HepG2 (cell line): ENCODE data around the gene NOC2L. TPM values are rescaled to one million over a fixed set of nuclear protein-coding genes. Genes with fewer than 3 reads are reported as not detected.

Source experiments
- BCL6 ChIP-seq: IDR thresholded peaks from 2 replicates; pipeline ENCODE4 v1.6.1; 2016; ENCODE audit warnings: missing genetic modification reagents, missing compliant biosample characterization
- BHLHE40 ChIP-seq: IDR thresholded peaks from 2 replicates; pipeline ENCODE4 v1.6.1; 2011; ENCODE audit warnings: low read length, improper control_type of control experiment
- CBX5 ChIP-seq: sonication (generic); formaldehyde crosslinking; IDR thresholded peaks from 2 replicates; pipeline ENCODE4 v1.4.0; 2020; ENCODE audit warnings: missing genetic modification reagents, borderline replicate concordance
- EP300 ChIP-seq, 3 experiments: sonication (generic) in 1 of 3; formaldehyde crosslinking in 1 of 3; IDR thresholded peaks; 2 replicates each; pipeline versions ENCODE4 v1.5.1 to v1.6.1; 2011 to 2020; ENCODE audit warnings: low read depth in 2 of 3, low read length in 2 of 3, borderline replicate concordance in 1 of 3, improper control_type of control experiment in 1 of 3, mild to moderate bottlenecking in 1 of 3, missing genetic modification reagents in 1 of 3, moderate library complexity in 1 of 3
- ETV6 ChIP-seq: sonication (generic); formaldehyde crosslinking; conservative IDR thresholded peaks from 2 replicates; pipeline ENCODE4 v1.4.0; 2020; ENCODE audit warnings: missing genetic modification reagents
- FOXO4 ChIP-seq: sonication (generic); formaldehyde crosslinking; conservative IDR thresholded peaks from 2 replicates; pipeline ENCODE4 v1.8.1; 2023; ENCODE audit warnings: missing genetic modification reagents
- KDM2A ChIP-seq: sonication (generic); formaldehyde crosslinking; IDR thresholded peaks from 2 replicates; pipeline ENCODE4 v1.4.0; 2020; ENCODE audit warnings: low read depth, missing genetic modification reagents, borderline replicate concordance
- KDM6A ChIP-seq: IDR thresholded peaks from 2 replicates; pipeline ENCODE4 v1.6.1; 2016; ENCODE audit warnings: low read depth
- MBNL3 ChIP-seq: fragments of 250-450 bp; sonication (Bioruptor Pico); conservative IDR thresholded peaks from 2 replicates; pipeline ENCODE4 v1.8.0; 2022; ENCODE audit warnings: mild to moderate bottlenecking, inconsistent platforms
- NRL ChIP-seq: sonication (generic); formaldehyde crosslinking; IDR thresholded peaks from 2 replicates; pipeline ENCODE4 v1.5.0; 2020; ENCODE audit warnings: missing genetic modification reagents, mild to moderate bottlenecking, moderate library complexity, borderline replicate concordance
- PITX1 ChIP-seq: sonication (generic); formaldehyde crosslinking; IDR thresholded peaks from 2 replicates; pipeline ENCODE4 v1.5.1; 2020; ENCODE audit warnings: mild to moderate bottlenecking, missing genetic modification reagents
- RARA ChIP-seq: IDR thresholded peaks from 2 replicates; pipeline ENCODE4 v1.6.1; 2016; ENCODE audit warnings: missing genetic modification reagents, missing compliant biosample characterization
- RFX5 ChIP-seq: IDR thresholded peaks from 2 replicates; pipeline ENCODE4 v1.6.1; 2011; ENCODE audit warnings: low read depth, low read length, improper control_type of control experiment
- SALL1 ChIP-seq: sonication (generic); formaldehyde crosslinking; IDR thresholded peaks from 2 replicates; pipeline ENCODE4 v1.8.0; 2022; ENCODE audit warnings: mild to moderate bottlenecking, missing genetic modification reagents
- SKI ChIP-seq: fragments of 450-650 bp; IDR thresholded peaks from one replicate; pipeline ENCODE4 v1.6.1; 2018; ENCODE audit warnings: mild to moderate bottlenecking; ENCODE audit not compliant: partially characterized antibody
- SOX13 ChIP-seq, 3 experiments: fragments of 450-650 bp in 1 of 3; sonication (generic) in 1 of 3; formaldehyde crosslinking in 1 of 3; IDR thresholded peaks in 2 of 3; conservative IDR thresholded peaks in 1 of 3; 2 replicates each; pipeline versions ENCODE4 v1.5.0 to v1.6.1; 2016 to 2020; ENCODE audit warnings: antibody characterized with exemption in 1 of 3, mild to moderate bottlenecking in 1 of 3, missing compliant biosample characterization in 1 of 3, missing genetic modification reagents in 1 of 3, moderate library complexity in 1 of 3
- SRF ChIP-seq: IDR thresholded peaks from 2 replicates; pipeline ENCODE4 v1.6.1; 2011; ENCODE audit warnings: mild to moderate bottlenecking, low read depth, low read length, moderate library complexity
- TBP ChIP-seq: sonication (generic); formaldehyde crosslinking; IDR thresholded peaks from 2 replicates; pipeline ENCODE4 v1.5.0; 2020; ENCODE audit warnings: missing genetic modification reagents
- TSC22D2 ChIP-seq: sonication (generic); formaldehyde crosslinking; IDR thresholded peaks from 2 replicates; pipeline ENCODE4 v1.5.1; 2020; ENCODE audit warnings: missing genetic modification reagents, mild to moderate bottlenecking, borderline replicate concordance
- XRCC5 ChIP-seq: fragments of 200-400 bp; formaldehyde crosslinking; optimal IDR thresholded peaks from 2 replicates; pipeline ENCODE3; 2017; ENCODE audit warnings: mild to moderate bottlenecking, low read length
- ZMYM3 ChIP-seq: sonication (generic); formaldehyde crosslinking; IDR thresholded peaks from 2 replicates; pipeline ENCODE4 v1.5.1; 2020; ENCODE audit warnings: mild to moderate bottlenecking, missing genetic modification reagents
- ZMYM4 ChIP-seq: sonication (generic); formaldehyde crosslinking; IDR thresholded peaks from 2 replicates; pipeline ENCODE4 v1.8.1; 2023; ENCODE audit warnings: mild to moderate bottlenecking, missing genetic modification reagents
- ZNF550 ChIP-seq: sonication (generic); formaldehyde crosslinking; IDR thresholded peaks from 2 replicates; pipeline ENCODE4 v1.4.0; 2020; ENCODE audit warnings: mild to moderate bottlenecking, missing genetic modification reagents, borderline replicate concordance
- ZNF644 ChIP-seq: IDR thresholded peaks from 2 replicates; pipeline ENCODE4 v1.6.1; 2016; ENCODE audit warnings: low read depth
- ZNF703 ChIP-seq: sonication (generic); formaldehyde crosslinking; IDR thresholded peaks from 2 replicates; pipeline ENCODE4 v1.5.1; 2020; ENCODE audit warnings: missing genetic modification reagents, mild to moderate bottlenecking, moderate library complexity, borderline replicate concordance
- ZNF749 ChIP-seq: sonication (generic); formaldehyde crosslinking; IDR thresholded peaks from 2 replicates; pipeline ENCODE4 v1.8.0; 2022; ENCODE audit warnings: mild to moderate bottlenecking, missing genetic modification reagents, moderate library complexity, borderline replicate concordance
- ZSCAN22 ChIP-seq: sonication (generic); formaldehyde crosslinking; IDR thresholded peaks from 2 replicates; pipeline ENCODE4 v1.4.0; 2020; ENCODE audit warnings: mild to moderate bottlenecking, missing genetic modification reagents
- ZUFSP ChIP-seq: sonication (generic); formaldehyde crosslinking; IDR thresholded peaks from 2 replicates; pipeline ENCODE4 v1.9.0; 2021; ENCODE audit warnings: missing genetic modification reagents, mild to moderate bottlenecking, borderline replicate concordance
- polyA plus RNA-seq, 8 experiments: library from polyadenylated mRNA; depleted of rRNA in 3 of 8; stranded (reverse) in 7 of 8; unstranded in 1 of 8; fragments of >200 nt; fragmentation: Illumina TruSeq in 4 of 8; extraction: Trizol in 4 of 8; gene quantifications; 2 replicates each; pipeline versions ENCODE4 v1.2.1 to v1.2.3, GENCODE V29; 2011 to 2016; ENCODE audit warnings: low read depth in 4 of 8, missing spikeins in 1 of 8, mixed read lengths in 1 of 8; ENCODE audit not compliant: insufficient read depth in 1 of 8
- total RNA-seq, 5 experiments: library from RNA; depleted of rRNA; stranded (reverse); fragments of >200 nt; fragmentation: Illumina TruSeq; extraction: Trizol; gene quantifications; 2 replicates each; pipeline ENCODE4 v1.2.3, GENCODE V29; 2016; ENCODE audit warnings: low read depth in 1 of 5

NOC2L gene
- total and polyA plus RNA-seq, 2 of the 13 experiments (the other 11 are each of a cell fraction or from before 2014, with no cell fraction given): 32.0 to 103 TPM

GRCh38 chr1:921011-921837 is 37.8 kb downstream of the NOC2L start (continued):
- no peak for TF ChIP-seq ZUFSP (CRISPR knock-in tag)
- peak; percentile 91 for TF ChIP-seq XRCC5
- TF ChIP-seq ZMYM3 (CRISPR knock-in tag): peak; percentile 23; the same call in 1 of the 2 replicates
- TF ChIP-seq ZNF550 (CRISPR knock-in tag): no peak
- TF ChIP-seq TBP (CRISPR knock-in tag): no peak
- TF ChIP-seq RARA (CRISPR knock-in tag): no peak
- peak; percentile 88 for TF ChIP-seq SKI
- peak; percentile 93 for TF ChIP-seq ZSCAN22 (CRISPR knock-in tag)
- no peak for TF ChIP-seq SALL1
- no peak; the same call in 1 of the 2 replicates for TF ChIP-seq CBX5 (CRISPR knock-in tag)
- no peak for TF ChIP-seq RFX5
- no peak for TF ChIP-seq PITX1
- TF ChIP-seq TSC22D2 (CRISPR knock-in tag): no peak
- TF ChIP-seq ZNF703 (CRISPR knock-in tag): no peak
- no peak for TF ChIP-seq ETV6 (CRISPR knock-in tag)
- no peak for TF ChIP-seq FOXO4 (CRISPR knock-in tag)
- TF ChIP-seq MBNL3 (CRISPR knock-in tag): no peak
- TF ChIP-seq ZMYM4: no peak
- peak in 1 of 2 experiments; percentile 43; a peak in 1 of 4 replicates for TF ChIP-seq EP300 (IDR thresholded peaks at IDR 0.05; ENCODE audit: low read depth in 2 of 2, low read length in 2 of 2)
- no peak for TF ChIP-seq EP300 (CRISPR knock-in tag; IDR thresholded peaks at IDR 0.05; ENCODE audit: borderline replicate concordance)
- TF ChIP-seq ZNF749 (CRISPR knock-in tag): no peak
- TF ChIP-seq BHLHE40: 0 out of 2 replicates have a peak, but pooled peaks have one; percentile 19
- no peak for TF ChIP-seq KDM6A
- TF ChIP-seq KDM2A (CRISPR knock-in tag): peak; percentile 86; the same call in 1 of the 2 replicates
- TF ChIP-seq SRF: no peak
- TF ChIP-seq SOX13 (IDR thresholded peaks at IDR 0.05): no peak
- no peak; a peak in 1 of 4 replicates for TF ChIP-seq SOX13 (CRISPR knock-in tag; conservative IDR thresholded peaks at IDR 0.05 in 1 of 2, IDR thresholded peaks at IDR 0.05 in 1 of 2)
- no peak for TF ChIP-seq NRL (CRISPR knock-in tag)
- TF ChIP-seq ZNF644: no peak
- peak; percentile 48 for TF ChIP-seq BCL6 (CRISPR knock-in tag)
